Measurements from ENCODE around the gene NFYA.

DNA sequence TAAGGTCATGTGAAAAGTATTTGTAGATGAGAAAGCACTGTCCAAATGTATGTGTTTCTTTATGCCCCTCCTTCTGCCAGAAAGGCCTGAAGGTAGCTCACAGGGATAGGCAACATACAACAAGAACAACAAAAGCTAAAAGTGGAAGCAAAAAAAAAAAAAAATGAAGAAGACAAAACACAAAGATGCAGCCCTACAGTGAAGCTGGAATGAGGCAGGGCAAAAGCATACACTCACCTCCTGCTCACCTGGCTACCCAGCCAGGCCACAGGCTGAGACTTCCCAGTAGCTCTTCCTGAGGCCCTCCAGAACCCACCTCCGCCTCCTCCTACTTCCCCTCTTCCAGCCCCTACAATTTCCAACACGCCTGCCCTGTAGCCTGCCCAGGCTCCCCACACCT lies 36.2 kb upstream of the NFYA start:
- TF ChIP-seq CTCF (IDR thresholded peaks at IDR 0.05; ENCODE audit: insufficient read depth, low read depth, low read length) (no peak), EZH2 (IDR thresholded peaks at IDR 0.05; ENCODE audit: insufficient read depth, low read length) (no peak)

All from astrocyte (in vitro differentiated cells and primary cell).